A549 (cell line): ENCODE measurements around the gene SGO2. TPM values are rescaled to one million over a fixed set of nuclear protein-coding genes. Genes with fewer than 3 reads are reported as not detected.

Source experiments
- ATAC-seq, 2 experiments: fragments of 200-7000 bp in 1 of 2; fragments of >200 bp in 1 of 2; cut with Nextera tagmentation in 1 of 2; cut with Tn5 transposase in 1 of 2; 3 replicates each; pipeline versions ENCODE4 v1.8.0 to v1.9.1; 2018 to 2020; ENCODE audit warnings: mild to moderate bottlenecking in 1 of 2, moderate library complexity in 1 of 2
- CTCF ChIA-PET: fragments of 300-600 bp; sonication (Branson Sonifier 250); formaldehyde crosslinking; extraction: SDS; loops from one replicate; lab custom pipeline; 2021; ENCODE audit warnings: antibody characterized with exemption, inconsistent platforms; lab: Yijun Ruan, JAX
- POLR2A ChIA-PET: fragments of 350-600 bp; formaldehyde crosslinking; extraction: SDS; loops from one replicate; lab custom pipeline; 2021; ENCODE audit warnings: antibody characterized with exemption, inconsistent platforms; lab: Yijun Ruan, JAX
- DNase-seq, 2 experiments: peaks; one replicate each; pipeline versions ENCODE4 v3.0.0 to v3.0.0-alpha.2; 2011 to 2016; ENCODE audit warnings: low read depth in 1 of 2, low spot score in 1 of 2
- FAIRE-seq: peaks from 2 replicates; lab custom pipeline; 2011; peaks lifted over from hg19 to GRCh38; lab: Jason Lieb, UNC
- H3K27ac ChIP-seq, 2 experiments: fragments of >200 bp; sonication (Bioruptor Twin); formaldehyde crosslinking; 3 replicates each; pipeline ENCODE4 v1.5.1; 2016 to 2017
- H3K4me1 ChIP-seq: fragments of >200 bp; sonication (Bioruptor Twin); formaldehyde crosslinking; 3 replicates; pipeline ENCODE4 v1.6.1; 2016
- H3K4me2 ChIP-seq: fragments of >200 bp; sonication (Bioruptor Twin); formaldehyde crosslinking; 3 replicates; pipeline ENCODE4 v1.6.1; 2016
- H3K4me3 ChIP-seq: fragments of >200 bp; sonication (Bioruptor Twin); formaldehyde crosslinking; 3 replicates; pipeline ENCODE4 v1.5.1; 2016
- H3K9me3 ChIP-seq: fragments of >200 bp; sonication (Bioruptor Twin); formaldehyde crosslinking; 3 replicates; pipeline ENCODE4 v1.6.1; 2016
- ATOH8 ChIP-seq: fragments of 250-450 bp; sonication (Bioruptor Pico); IDR thresholded peaks from 2 replicates; pipeline ENCODE4 v1.5.0; 2020; ENCODE audit warnings: low read depth, mild to moderate bottlenecking, moderate library complexity
- CBX8 ChIP-seq: fragments of 200-600 bp; sonication (generic); IDR thresholded peaks from 2 replicates; pipeline ENCODE4 v1.6.1; 2016
- CEBPB ChIP-seq, 2 experiments: fragments of >200 bp in 1 of 2; sonication (Bioruptor Twin) in 1 of 2; formaldehyde crosslinking in 1 of 2; IDR thresholded peaks; 2 replicates each; pipeline ENCODE4 v1.6.1; 2012 to 2016
- CHD4 ChIP-seq: fragments of 200-600 bp; sonication (generic); IDR thresholded peaks from 2 replicates; pipeline ENCODE4 v1.6.1; 2016; ENCODE audit warnings: antibody characterized with exemption, mild to moderate bottlenecking, borderline replicate concordance
- E2F6 ChIP-seq: IDR thresholded peaks from 2 replicates; pipeline ENCODE4 v1.6.1; 2012; ENCODE audit warnings: low read depth, borderline replicate concordance
- EP300 ChIP-seq, 2 experiments: fragments of >200 bp; sonication (Bioruptor Twin); formaldehyde crosslinking; IDR thresholded peaks; 2 replicates in 1 of 2; 3 replicates in 1 of 2; pipeline ENCODE4 v1.6.1; 2016 to 2017
- FOSL2 ChIP-seq, 2 experiments: fragments of 450-650 bp in 1 of 2; fragments of >200 bp in 1 of 2; sonication (Bioruptor Twin) in 1 of 2; formaldehyde crosslinking; IDR thresholded peaks; 2 replicates each; pipeline versions ENCODE4 v1.5.0 to v1.6.1; 2016 to 2020; ENCODE audit warnings: mild to moderate bottlenecking in 1 of 2, moderate library complexity in 1 of 2
- FOXS1 ChIP-seq: fragments of 250-450 bp; sonication (Bioruptor Pico); IDR thresholded peaks from 2 replicates; pipeline ENCODE4 v1.5.0; 2020; ENCODE audit warnings: mild to moderate bottlenecking, moderate library complexity
- HES2 ChIP-seq: fragments of >200 bp; sonication (Bioruptor Twin); formaldehyde crosslinking; IDR thresholded peaks from 2 replicates; pipeline ENCODE4 v1.6.1; 2016
- HMGXB4 ChIP-seq: fragments of 250-450 bp; sonication (Bioruptor Pico); IDR thresholded peaks from 2 replicates; pipeline ENCODE4 v1.5.0; 2021; ENCODE audit warnings: mild to moderate bottlenecking, moderate library complexity, borderline replicate concordance
- HOXA7 ChIP-seq: fragments of 250-450 bp; sonication (Bioruptor Pico); IDR thresholded peaks from 2 replicates; pipeline ENCODE4 v1.5.0; 2020; ENCODE audit warnings: mild to moderate bottlenecking, moderate library complexity
- HOXB5 ChIP-seq: fragments of 250-450 bp; sonication (Bioruptor Pico); IDR thresholded peaks from 2 replicates; pipeline ENCODE4 v1.5.0; 2020; ENCODE audit warnings: mild to moderate bottlenecking, moderate library complexity
- JUN ChIP-seq, 2 experiments: fragments of >200 bp; sonication (Bioruptor Twin); formaldehyde crosslinking; IDR thresholded peaks; 2 replicates in 1 of 2; 3 replicates in 1 of 2; pipeline ENCODE4 v1.6.1; 2016 to 2017
- MAFK ChIP-seq: fragments of 450-650 bp; IDR thresholded peaks from 2 replicates; pipeline ENCODE4 v1.6.1; 2014; ENCODE audit not compliant: partially characterized antibody
- MAX ChIP-seq: IDR thresholded peaks from 2 replicates; pipeline ENCODE4 v1.6.1; 2012
- MAZ ChIP-seq: fragments of 150-350 bp; IDR thresholded peaks from 2 replicates; pipeline ENCODE4 v1.6.1; 2014; ENCODE audit warnings: antibody characterized with exemption, low read depth, low read length, borderline replicate concordance
- RAD21 ChIP-seq, 2 experiments: fragments of >200 bp in 1 of 2; sonication (Bioruptor Twin) in 1 of 2; formaldehyde crosslinking in 1 of 2; IDR thresholded peaks in 1 of 2; conservative IDR thresholded peaks in 1 of 2; 2 replicates in 1 of 2; 3 replicates in 1 of 2; pipeline ENCODE4 v1.6.1; 2012 to 2018; ENCODE audit warnings: inconsistent platforms in 1 of 2
- RFX5 ChIP-seq: fragments of 450-650 bp; IDR thresholded peaks from 2 replicates; pipeline ENCODE4 v1.7.1; 2014; ENCODE audit warnings: antibody characterized with exemption, mild to moderate bottlenecking, moderate library complexity
- SMC3 ChIP-seq: fragments of >200 bp; sonication (Bioruptor Twin); formaldehyde crosslinking; IDR thresholded peaks from 3 replicates; pipeline ENCODE4 v1.6.1; 2018; ENCODE audit warnings: inconsistent platforms
- ZC3H11A ChIP-seq: fragments of 450-650 bp; IDR thresholded peaks from 2 replicates; pipeline ENCODE4 v1.6.1; 2014; ENCODE audit warnings: antibody characterized with exemption, mild to moderate bottlenecking
- ZFP36 ChIP-seq: fragments of 450-650 bp; IDR thresholded peaks from 2 replicates; pipeline ENCODE4 v1.6.1; 2014; ENCODE audit warnings: borderline replicate concordance; ENCODE audit not compliant: partially characterized antibody
- ZSCAN20 ChIP-seq: fragments of 250-450 bp; sonication (Bioruptor Pico); IDR thresholded peaks from 2 replicates; pipeline ENCODE4 v1.8.0; 2022; ENCODE audit warnings: mild to moderate bottlenecking, moderate library complexity
- WGBS: methylation state at CpG from one replicate; pipeline ENCODE4 v1.1.6; 2017; ENCODE audit errors: missing lambda C conversion rate; 5-methylcytosine and 5-hydroxymethylcytosine counted together
- polyA plus RNA-seq, 4 experiments: library from polyadenylated mRNA; depleted of rRNA in 3 of 4; stranded (reverse); fragments of >200 nt; fragmentation: RNase III in 1 of 4; extraction: RNeasy Plus Mini Kit Qiagen cat#74134 plus additional on column Dnase treatment in 1 of 4; gene quantifications; 2 replicates in 3 of 4; 3 replicates in 1 of 4; pipeline ENCODE4 v1.2.3, GENCODE V29; 2011 to 2017

The SGO2 gene
- polyA plus RNA-seq, 2 of the 4 experiments (the other 2 are of a cell fraction), result 14.4 to 26.2 TPM

GRCh38 chr2:200577027-200577426 lies 51.0 kb downstream of the SGO2 start:
- TF ChIP-seq HOXA7 (CRISPR knock-in tag), result no peak
- TF ChIP-seq MAFK, result peak; percentile 28
- TF ChIP-seq, all 56 proteins: peak for 1
- H3K4me2 ChIP-seq, result no peak overlapping the region
- no peak overlapping the region for H3K27ac ChIP-seq
- 0 out of 3 replicates have a peak, but pooled peaks cover under 1% of the 10 kb centered on the region for H3K4me1 ChIP-seq
- 90% methylated on average over 3 of the region's 3 CpGs for WGBS
- no peak for ATAC-seq
- no peak for DNase-seq
- H3K4me3 ChIP-seq, result no peak overlapping the region
- ChIA-PET POLR2A (no interaction called here), CTCF (interaction anchor here (0.7 kb wide), 1 partner anchor 97 kb away, joined by 4 read pairs; no protein-coding TSS in a partner anchor)
- no peak for FAIRE-seq
- H3K9me3 ChIP-seq, result no peaks in the 10 kb centered on the region

GRCh38 chr2:200578778-200579177 lies 52.8 kb downstream of the SGO2 start:
- POLR2A ChIA-PET, result no interaction called here
- TF ChIP-seq MAFK (no peak), CEBPB (IDR thresholded peaks at IDR 0.05) (peak in 1 of 2 experiments; percentile 45; a peak in 1 of 4 replicates), RAD21 (conservative IDR thresholded peaks at IDR 0.05 in 1 of 2, IDR thresholded peaks at IDR 0.05 in 1 of 2) (peak in 1 of 2 experiments; percentile 56; a peak in 3 of 5 replicates)
- TF ChIP-seq, all 56 proteins: peak for 2
- H3K27ac ChIP-seq, result no peak overlapping the region
- CTCF ChIA-PET, result interaction anchor here (1.8 kb wide), 1 partner anchor 125 kb away, joined by 9 read pairs; no protein-coding TSS in a partner anchor
- ATAC-seq, result peak in 1 of 2 experiments; percentile 69; a peak in 2 of 6 replicates
- no peaks in the 10 kb centered on the region for H3K9me3 ChIP-seq
- H3K4me1 ChIP-seq, result 0 out of 3 replicates have a peak, but pooled peaks cover 3% of the 10 kb centered on the region
- no peak for FAIRE-seq
- H3K4me3 ChIP-seq, result no peak overlapping the region
- WGBS, result 75% methylated on average over 1 of the region's 1 CpG
- peak in 1 of 2 experiments; percentile 44 for DNase-seq
- H3K4me2 ChIP-seq, result no peak overlapping the region

- TF ChIP-seq E2F6 (no peak), FOXS1 (CRISPR knock-in tag) (no peak), CBX8 (no peak), EP300 (IDR thresholded peaks at IDR 0.05) (no peak), RFX5 (no peak)
- Histone ChIP-seq H3K9me3 (no peaks in the 10 kb centered on the region), H3K4me1 (0 out of 3 replicates have a peak, but pooled peaks cover 3% of the 10 kb centered on the region), H3K4me2 (no peak overlapping the region), H3K27ac (no peak overlapping the region), H3K4me3 (no peak overlapping the region)
- WGBS, result 80% methylated on average over 3 of the region's 3 CpGs
- FAIRE-seq (no peak), ATAC-seq (no peak), DNase-seq (no peak)
- POLR2A ChIA-PET, result no interaction called here
- CTCF ChIA-PET, result interaction anchor here (3.5 kb wide), 1 partner anchor 119 kb away, joined by 10 read pairs; no protein-coding TSS in a partner anchor
Observed at GRCh38 chr2:200584639-200585038, 58.6 kb downstream of the SGO2 start.

GRCh38 chr2:200585340-200585729 lies 59.3 kb downstream of the SGO2 start:
- WGBS, result 74% methylated on average over 2 of the region's 2 CpGs
- H3K4me3 ChIP-seq, result no peak overlapping the region
- no peak for ATAC-seq
- peaks cover 6% of the 10 kb centered on the region; the same call in 1 of the 3 replicates for H3K4me1 ChIP-seq
- no peak for DNase-seq
- no peak overlapping the region for H3K27ac ChIP-seq
- no peak for FAIRE-seq
- ChIA-PET POLR2A (no interaction called here), CTCF (interaction anchor here (0.9 to 3.5 kb wide), 3 partner anchors 20 to 118 kb away, joined by 3 to 10 read pairs (median 3); no protein-coding TSS in a partner anchor)
- TF ChIP-seq SMC3 (no peak), ZFP36 (no peak), MAZ (no peak), HOXA7 (CRISPR knock-in tag) (no peak), HES2 (no peak), HMGXB4 (CRISPR knock-in tag) (no peak), JUN (IDR thresholded peaks at IDR 0.05) (no peak), FOXS1 (CRISPR knock-in tag) (no peak), CBX8 (no peak), CHD4 (no peak), FOSL2 (IDR thresholded peaks at IDR 0.05) (no peak), FOSL2 (CRISPR knock-in tag; IDR thresholded peaks at IDR 0.05) (no peak), CEBPB (IDR thresholded peaks at IDR 0.05) (no peak), ZSCAN20 (CRISPR knock-in tag) (no peak), ZC3H11A (no peak), ATOH8 (CRISPR knock-in tag) (no peak), HOXB5 (CRISPR knock-in tag) (no peak), MAX (no peak)
- H3K4me2 ChIP-seq, result no peak overlapping the region
- no peaks in the 10 kb centered on the region for H3K9me3 ChIP-seq
